ENCODE data around the gene POU2AF1. TPM values are rescaled to one million over a fixed set of nuclear protein-coding genes. Genes with fewer than 3 reads are reported as not detected.
"Not testable (repeated sequence)": the region's sequence is repeated elsewhere in the genome, so short reads cannot be mapped to it uniquely, and the experiment has no call there.

Gene POU2AF1
- total RNA-seq, 1 donor from 2014 or later: not detected

DNA sequence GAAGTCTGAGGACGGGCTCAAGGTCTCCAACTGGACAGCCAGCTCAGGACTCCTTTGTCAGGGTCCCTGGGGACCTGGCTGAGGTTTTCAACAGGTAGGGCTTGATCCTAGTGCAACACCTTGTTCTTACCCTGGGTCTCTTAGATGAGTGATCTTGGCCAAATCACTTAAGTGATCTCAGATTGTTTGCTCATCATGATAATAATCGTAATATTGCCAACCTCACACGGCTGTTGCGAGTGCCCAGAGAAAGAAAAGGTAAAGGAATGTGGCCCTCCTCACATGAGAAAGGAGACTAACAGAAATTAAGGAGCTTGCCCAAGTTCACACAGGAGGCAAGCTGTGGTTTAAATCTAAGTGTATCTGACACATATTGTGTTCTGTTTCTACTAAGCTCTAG, 52.3 kb downstream of the POU2AF1 start:
- DNase-seq (ENCODE audit: low spot score in 2 of 2): no peak
- FAIRE-seq: no peak

DNA sequence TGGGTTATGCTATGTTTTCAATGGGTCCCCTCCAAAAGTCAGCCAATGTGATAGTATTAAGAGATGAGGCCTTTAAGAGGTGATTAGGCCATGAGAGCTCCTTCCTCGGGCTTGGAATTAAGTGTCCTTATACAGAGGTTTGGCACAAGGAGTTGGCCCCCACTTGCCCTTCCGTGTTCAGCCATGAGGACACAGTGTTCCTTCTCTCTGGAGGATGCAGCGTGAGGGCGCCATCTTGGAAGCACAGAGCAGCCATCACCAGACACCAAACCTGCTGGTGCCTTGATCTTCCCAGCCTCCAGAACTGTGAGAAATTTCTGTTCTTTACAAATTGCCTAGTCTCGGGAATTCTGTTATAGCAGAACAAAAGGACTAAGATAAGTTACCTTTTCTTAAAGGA, 53.8 kb downstream of the POU2AF1 start:
- no peak for DNase-seq (ENCODE audit: low spot score in 2 of 2)
- FAIRE-seq: no peak

DNA sequence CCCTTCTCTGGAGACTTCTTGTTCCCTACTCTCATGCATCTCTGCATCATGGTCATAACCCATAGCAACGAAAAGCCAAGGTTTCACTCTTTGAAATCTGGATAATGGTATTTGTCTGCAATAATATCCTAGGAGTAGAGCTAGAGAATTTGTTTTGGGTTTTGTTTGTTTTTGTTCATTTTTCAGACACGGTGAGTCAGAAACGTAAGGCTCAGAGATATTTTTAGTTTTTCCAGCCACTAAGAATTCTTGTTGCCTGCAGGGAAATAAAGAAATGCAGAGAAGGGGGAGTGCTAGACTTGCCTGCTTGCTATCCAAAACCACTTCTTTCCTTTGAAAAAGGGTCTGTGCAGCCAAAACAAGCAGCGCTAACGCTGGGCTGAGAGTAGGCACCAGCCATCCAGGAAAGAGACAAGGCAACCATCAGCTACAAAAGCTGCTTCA, 54.8 kb downstream of the POU2AF1 start:
- DNase-seq (ENCODE audit: low spot score in 2 of 2): no peak
- no peak for FAIRE-seq

DNA sequence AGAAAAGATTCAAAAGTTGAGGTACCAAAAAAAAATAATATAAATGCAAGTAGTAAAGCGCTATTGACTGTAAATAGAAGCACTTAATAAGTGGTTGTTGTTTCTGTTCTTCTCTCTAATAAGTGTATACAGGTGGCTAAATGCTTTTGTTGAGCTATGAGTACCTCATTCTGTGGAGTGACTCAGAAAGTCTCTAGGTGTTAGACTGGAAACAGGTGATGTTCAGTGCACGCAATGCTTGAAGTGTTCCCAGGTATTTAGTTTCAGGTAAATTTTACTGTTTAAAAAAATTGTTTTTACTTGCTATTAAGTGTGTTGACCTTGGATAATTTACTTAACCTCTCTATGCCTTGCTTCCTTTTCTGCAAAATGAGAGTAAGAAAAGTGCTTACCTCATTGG, 56.5 kb downstream of the POU2AF1 start:
- DNase-seq (ENCODE audit: low spot score in 2 of 2) (no peak), FAIRE-seq (no peak)

DNA sequence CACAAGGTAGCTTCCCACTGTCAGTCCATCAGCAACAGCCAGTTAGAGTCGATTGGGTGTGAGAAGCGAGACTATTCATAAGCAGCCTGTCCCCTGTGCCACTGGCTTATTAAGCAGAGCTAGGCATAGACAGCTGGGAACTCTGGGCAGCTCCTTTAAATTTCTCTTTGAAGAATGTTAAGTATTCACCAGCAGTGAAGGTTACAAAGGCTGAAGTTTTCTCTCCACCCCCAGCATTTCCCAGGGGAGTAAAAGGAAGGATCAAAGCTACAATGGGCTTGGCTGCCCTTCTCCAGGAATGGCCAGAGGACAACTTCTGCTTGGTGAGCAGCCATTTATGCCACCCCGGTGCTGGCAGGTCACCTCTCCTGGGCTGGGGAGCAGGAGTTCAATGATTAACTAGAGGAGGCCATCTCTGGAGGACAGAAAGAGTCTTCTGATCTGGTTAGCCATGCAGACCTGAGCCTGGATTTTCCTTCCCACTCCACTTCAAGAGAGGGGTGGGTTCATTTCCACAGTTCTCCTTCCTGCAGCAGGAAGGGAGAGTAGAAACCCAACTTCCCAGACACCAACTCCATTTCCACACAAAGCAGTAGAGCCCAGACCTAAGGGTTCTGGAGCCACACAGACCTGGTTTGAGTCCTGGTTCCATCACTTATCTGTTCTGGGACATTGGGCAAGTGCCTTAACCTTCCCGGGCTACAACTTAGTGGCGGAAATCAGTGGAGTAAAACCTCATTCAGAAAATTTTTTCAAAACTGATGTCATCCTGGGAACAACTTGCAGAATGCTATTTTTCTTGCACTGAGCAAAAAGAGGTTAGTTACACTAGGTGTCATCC, 58.1 kb downstream of the POU2AF1 start:
- FAIRE-seq: no peak
- no peak for DNase-seq (ENCODE audit: low spot score in 2 of 2)

DNA sequence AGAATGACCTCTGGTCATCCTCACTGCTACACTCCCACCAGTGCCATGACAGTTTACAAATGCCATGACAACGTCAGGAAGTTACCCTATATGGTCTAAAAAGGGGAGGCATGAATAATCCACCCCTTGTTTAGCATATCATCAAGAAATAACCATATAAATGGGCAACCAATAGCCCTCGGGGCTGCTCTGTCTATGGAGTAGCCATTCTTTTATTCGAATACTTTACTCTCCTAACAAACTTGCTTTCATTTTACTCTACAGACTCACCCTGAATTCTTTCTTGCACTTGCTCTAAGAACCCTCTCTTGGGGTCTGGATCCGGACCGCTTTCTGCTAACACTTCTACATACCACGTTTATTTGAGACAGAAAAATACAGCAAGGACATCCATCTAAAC, 58.9 kb downstream of the POU2AF1 start:
- not testable (repeated sequence) for FAIRE-seq; DNase-seq (ENCODE audit: low spot score in 2 of 2)

DNA sequence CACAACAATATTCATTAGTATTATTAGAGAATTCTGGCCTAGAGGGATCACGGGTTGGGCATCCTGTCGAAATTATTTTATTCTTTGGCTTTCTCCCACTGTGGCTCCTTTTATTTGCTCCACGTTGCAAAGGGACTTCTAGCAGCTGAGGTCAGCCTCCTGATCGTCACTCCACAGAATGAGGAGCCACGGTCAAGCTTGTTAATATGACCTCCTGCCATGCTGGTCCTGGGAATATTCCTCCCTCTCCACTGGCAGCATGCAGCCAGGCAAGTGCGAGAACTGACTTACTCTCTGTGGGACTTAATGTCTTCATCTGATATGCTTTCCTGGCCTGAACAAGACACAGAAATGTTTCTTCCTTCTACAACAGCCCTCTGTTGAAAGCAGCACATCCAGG, 59.8 kb downstream of the POU2AF1 start:
- FAIRE-seq (no peak), DNase-seq (ENCODE audit: low spot score in 2 of 2) (no peak)

DNA sequence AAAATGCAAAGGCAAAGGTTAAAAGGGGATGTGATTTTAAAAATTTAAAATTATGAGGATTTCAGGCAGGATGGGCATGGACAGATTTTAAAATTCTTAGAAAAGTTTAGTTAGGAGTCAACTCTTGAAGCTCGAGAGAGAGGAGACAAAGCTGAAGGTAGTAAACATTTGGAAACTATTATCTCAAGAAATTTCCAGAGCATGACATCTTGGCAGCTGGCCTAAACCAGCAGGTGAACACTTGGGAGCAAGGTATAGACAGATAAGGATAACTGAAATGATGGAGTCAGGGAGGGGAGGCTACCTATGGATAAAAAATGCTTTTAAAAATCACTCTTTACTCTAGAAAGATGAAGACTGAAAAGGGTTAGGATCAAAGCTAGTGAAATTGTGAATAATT, 67.0 kb downstream of the POU2AF1 start:
- no peak for FAIRE-seq
- DNase-seq (ENCODE audit: low spot score in 2 of 2): no peak

DNA sequence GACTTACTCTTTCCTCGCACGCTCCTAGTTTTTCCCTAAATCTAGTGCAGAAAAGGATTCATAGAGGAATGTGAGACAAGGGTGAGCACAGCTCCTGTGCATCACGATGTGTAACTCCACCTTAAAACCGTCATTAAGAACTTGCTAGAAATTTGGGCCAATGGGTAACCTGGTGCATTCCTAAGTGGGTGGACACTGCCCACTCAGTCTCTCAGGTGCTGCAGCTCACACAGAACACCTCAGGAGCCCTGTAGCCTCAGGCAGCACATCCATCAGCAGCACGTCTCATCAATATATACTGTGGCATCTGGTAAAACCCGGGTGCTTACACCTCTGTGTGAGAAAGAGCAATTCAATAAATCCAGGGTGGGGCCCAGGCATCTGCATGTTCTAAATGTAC, 68.4 kb downstream of the POU2AF1 start:
- DNase-seq (ENCODE audit: low spot score in 2 of 2): no peak
- FAIRE-seq: no peak

DNA sequence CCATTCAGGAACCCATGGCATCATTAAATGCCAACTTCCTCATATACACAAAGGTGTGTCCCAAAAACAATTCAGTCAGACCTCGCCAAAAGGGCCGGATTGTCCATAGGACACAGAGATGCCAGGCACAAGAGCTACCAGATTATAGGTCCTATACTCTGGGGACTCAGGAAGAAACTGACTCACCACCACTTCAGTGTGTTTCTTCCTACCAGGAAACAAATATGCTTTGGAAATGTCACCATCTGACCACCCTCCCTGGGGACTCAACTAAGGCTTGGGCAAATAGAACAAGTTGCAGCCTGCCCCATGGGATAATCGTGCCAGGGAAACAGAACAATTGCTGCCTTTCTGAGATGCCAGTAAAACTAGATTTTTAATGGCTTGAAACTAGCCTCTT, 69.0 kb downstream of the POU2AF1 start:
- FAIRE-seq (no peak), DNase-seq (ENCODE audit: low spot score in 2 of 2) (no peak)

DNA sequence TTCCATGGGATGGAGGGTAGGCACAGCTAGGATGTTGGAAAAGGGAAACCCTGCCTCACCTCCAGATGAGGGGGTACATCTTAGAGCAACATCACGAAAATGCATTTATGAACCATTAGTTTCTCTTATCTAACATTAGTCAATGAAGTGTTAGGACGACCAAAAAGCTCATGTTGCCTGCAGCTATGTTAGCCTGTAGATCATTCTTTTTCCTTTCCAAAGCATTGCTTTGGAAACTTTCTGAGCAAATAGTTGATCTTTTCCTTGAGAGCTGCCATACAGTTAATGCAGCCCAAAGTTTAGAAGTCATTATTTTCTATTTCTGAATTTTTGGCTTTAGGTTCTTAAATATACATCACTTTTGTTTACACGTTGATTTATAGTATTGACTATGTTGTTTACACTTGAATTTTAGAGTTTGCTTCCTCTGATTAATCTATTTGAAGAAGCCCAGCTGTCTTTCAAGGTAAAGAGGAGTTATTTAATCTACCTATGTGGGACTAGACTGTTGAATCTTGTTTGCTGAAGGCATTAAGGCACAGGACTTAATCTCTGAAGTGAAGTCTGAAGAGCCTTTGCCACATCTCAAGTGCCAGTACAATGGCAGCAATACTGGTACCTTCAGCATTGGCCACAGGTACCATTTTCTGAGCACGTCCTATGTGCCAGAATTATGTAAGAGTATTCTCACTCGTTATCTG, 69.7 kb downstream of the POU2AF1 start:
- DNase-seq (ENCODE audit: low spot score in 2 of 2) (no peak), FAIRE-seq (no peak)

DNA sequence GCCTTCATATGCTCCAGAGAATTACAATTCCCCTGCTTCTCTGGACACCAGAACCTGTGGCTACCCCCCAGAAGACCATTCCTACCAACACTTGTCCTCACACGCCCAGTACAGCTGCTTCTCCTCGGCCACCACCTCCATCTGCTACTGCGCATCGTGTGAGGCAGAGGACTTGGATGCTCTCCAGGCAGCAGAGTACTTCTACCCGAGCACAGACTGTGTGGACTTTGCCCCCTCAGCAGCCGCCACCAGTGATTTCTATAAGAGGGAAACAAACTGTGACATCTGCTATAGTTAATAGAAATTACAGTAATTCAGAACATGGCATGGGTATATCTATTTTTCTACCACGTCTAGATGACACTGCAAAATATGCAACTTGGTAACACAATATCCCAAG, 70.9 kb downstream of the POU2AF1 start:
- FAIRE-seq: no peak
- no peak for DNase-seq (ENCODE audit: low spot score in 2 of 2)

DNA sequence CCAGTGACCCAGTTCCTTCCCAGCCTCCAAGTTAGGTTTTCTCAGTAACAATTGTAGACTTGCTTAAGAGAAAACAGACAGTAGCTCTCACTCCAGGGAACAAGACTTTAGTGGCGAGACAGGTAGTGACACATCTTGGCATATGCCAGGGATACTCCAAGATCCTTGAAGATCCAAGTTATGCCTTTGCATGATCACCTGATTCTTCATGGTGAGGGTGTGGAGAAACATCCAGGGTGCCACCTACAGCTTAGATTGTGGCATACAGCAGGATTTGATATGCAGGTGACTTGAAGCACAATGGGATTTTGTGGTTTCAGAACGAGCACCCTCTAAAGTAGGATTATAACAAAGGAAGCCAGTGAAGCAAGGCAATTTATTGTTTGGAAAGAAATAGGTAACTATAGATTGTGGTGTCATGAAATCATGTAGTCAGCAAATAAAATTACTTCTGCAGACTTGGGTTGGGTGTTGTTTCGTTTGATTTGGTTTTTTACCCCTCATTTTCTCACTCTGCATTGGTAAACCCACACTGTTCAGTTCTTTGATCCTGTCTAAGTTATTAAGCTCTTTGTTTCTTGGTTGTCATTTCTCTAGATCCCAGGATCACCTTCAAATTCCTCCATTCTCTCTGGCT, 71.5 kb downstream of the POU2AF1 start:
- no peak for FAIRE-seq
- no peak for DNase-seq (ENCODE audit: low spot score in 2 of 2)

DNA sequence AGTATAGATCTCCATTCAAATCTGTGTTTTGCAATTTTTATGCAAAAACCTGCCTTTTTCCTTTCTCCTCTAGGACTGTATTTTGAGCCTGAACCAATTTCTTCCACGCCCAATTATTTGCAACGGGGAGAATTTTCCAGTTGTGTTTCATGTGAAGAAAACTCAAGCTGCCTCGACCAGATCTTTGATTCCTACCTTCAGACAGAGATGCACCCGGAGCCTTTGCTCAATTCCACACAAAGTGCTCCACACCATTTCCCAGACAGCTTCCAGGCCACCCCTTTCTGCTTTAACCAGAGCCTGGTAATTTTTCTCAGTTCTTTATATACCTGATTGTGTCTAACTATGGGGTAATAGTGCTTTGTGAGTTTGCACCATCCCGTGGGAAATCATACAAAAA, 72.8 kb downstream of the POU2AF1 start:
- DNase-seq (ENCODE audit: low spot score in 2 of 2) (no peak), FAIRE-seq (no peak)

DNA sequence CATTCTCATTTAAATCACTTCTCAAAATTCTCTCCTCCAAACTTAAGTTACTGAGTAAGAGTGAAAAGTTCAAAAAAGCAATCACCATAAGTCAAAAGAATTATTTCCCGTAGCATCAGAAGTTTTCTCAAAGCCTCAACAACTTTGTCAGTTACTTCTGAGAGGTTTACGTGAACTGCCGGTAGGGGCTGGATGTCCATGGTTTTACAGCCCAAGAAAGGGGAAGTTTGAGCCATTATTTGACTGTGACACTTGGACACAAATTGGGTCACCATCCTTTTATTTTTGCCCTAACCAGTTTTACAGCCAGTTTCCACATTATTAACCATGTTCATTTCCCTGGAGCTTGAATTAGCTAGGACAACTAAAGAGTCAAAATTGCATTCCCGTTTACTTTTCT, 73.2 kb downstream of the POU2AF1 start:
- DNase-seq (ENCODE audit: low spot score in 2 of 2) (no peak), FAIRE-seq (no peak)

DNA sequence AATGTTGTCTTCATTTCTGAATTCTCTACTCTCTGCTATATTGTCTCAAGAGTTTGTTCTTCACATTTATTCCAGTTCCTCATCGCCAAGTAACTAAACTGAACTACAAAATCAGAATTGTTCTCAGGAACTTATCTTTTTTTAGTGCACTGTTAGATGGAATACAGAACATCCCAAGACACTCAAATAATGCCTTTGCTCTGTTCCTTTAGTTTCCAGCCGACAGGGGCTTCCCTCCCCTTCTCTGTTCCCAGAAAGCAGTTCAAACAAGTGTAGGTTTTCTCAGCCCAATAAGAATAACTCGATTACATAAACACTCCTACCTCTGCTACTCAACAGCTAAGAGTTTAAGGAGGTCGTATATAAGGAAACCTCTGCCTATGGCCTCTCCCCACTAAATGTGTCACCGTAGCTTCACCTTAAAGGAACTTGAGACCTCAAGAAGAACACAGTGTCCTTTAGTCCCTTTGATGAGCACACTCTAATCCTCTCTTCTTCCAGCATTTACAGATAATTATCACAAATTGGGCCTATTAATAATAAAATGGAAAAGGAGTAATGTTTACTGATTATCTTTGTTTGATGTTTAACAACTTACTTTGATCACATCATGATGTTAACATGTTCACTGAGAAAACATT, 73.8 kb downstream of the POU2AF1 start:
- no peak for DNase-seq (ENCODE audit: low spot score in 2 of 2)
- FAIRE-seq: no peak

DNA sequence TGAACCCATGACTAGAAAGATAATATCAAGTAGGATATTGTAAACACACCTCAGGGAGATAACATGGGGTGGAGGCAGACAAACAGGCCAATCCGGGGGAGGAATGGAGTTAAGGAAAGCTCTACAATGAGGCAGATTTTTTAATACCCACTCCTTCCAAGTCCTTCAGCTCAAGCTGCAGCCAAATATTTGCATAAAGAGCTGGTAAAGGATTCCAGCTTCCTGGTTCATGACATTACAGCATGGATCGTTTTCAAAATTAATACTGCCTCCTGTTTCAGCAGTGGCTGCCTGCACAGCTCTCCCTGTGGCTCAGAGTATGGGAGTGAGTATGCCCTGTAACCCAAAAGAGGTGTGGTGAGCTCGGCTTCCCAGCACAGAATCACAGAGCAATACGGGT, 75.6 kb downstream of the POU2AF1 start:
- DNase-seq (ENCODE audit: low spot score in 2 of 2) (no peak), FAIRE-seq (no peak)

DNA sequence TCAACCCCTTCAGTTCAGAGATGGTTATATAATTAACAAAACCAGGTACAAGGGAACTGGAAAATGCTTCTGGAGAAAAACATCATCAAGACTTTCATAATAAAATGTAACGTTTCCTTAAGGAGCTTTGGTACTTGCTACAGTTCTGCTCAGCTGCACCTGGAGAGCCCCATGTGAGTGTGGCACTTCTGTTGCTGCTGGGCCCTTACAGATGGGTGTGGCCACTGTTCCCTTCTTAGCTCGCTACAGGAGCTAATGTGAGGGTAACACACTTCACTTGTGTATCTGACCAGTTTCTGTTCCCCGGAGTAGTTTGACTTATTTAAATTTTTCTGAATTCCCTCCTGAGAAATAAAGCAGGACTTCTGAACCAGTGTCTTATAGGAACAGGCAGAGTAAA, 76.8 kb downstream of the POU2AF1 start:
- FAIRE-seq (no peak), DNase-seq (ENCODE audit: low spot score in 2 of 2) (no peak)
